ENCODE measurements around the gene SYNE4. TPM values are rescaled to one million over a fixed set of nuclear protein-coding genes. Genes with fewer than 3 reads are reported as not detected.

Gene SYNE4
- total and polyA plus RNA-seq, 2 donors (not counting 3 experiments of a cell fraction or from before 2014, with no cell fraction given): 0.46 to 0.62 TPM

DNA sequence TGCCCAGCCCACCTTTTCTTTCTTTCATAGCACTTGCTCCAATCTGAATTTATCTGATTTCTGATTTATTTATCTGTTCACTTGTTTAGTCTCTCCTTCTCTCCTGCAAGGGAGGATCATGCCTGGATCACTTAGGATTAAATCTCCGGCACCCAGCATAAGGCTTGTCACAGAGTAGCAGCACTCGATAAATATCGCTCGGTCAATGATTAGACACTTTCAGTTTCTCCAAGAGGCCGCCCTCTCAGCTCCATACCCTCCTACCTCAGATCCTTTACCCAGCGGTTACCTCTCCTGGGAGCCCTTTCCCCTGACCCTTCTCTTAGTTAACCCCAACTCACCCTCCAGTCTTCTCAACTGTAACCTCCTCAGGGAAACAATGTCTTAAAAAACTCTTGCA lies 22.7 kb upstream of the SYNE4 start:
- intact Hi-C loops (cut with micrococcal nuclease): no loop called here
- Histone ChIP-seq H3K4me1 (ENCODE audit: control insufficient read depth, extremely low read depth, insufficient read depth, low read length) (peaks cover 6% of the 10 kb centered on the region), H3K79me2 (ENCODE audit: control insufficient read depth, insufficient read depth, low read length) (no peaks in the 10 kb centered on the region), H4K20me1 (replicated peaks; ENCODE audit: control insufficient read depth, extremely low read depth, insufficient read depth, low read length) (no peaks in the 10 kb centered on the region), H3K9ac (replicated peaks; ENCODE audit: extremely low read depth, insufficient read depth, low read length) (no peak overlapping the region), H3K9me1 (replicated peaks; ENCODE audit: control insufficient read depth, extremely low read depth, insufficient read depth, low read length) (no peaks in the 10 kb centered on the region), H3K4me3 (replicated peaks in 1 of 3; ENCODE audit: insufficient read depth in 1 of 3, low read depth in 1 of 3, low read length in 3 of 3) (no peak overlapping the region), H3K9me3 (replicated peaks; ENCODE audit: control insufficient read depth, insufficient read depth, low read length) (no peaks in the 10 kb centered on the region), H2AFZ (ENCODE audit: low read depth, low read length) (no peak overlapping the region), H3K27me3 (ENCODE audit: control insufficient read depth in 2 of 2, insufficient read depth in 2 of 2, low read length in 2 of 2) (no peaks in the 10 kb centered on the region), H3K4me2 (ENCODE audit: insufficient read depth, low read length) (no peak overlapping the region), H3K27ac (ENCODE audit: insufficient read depth, low read depth, low read length) (no peak overlapping the region), H3K36me3 (ENCODE audit: control insufficient read depth in 2 of 2, extremely low read depth in 1 of 2, insufficient read depth in 2 of 2, low read length in 2 of 2) (peaks cover 0 to 2% of the 10 kb centered on the region in 2 experiments)
- no TSS peak for BruUV-seq (replicated peaks)
- ChIA-PET POLR2A (no interaction called here), CTCF (interaction anchor here (1.1 to 1.3 kb wide), 2 partner anchors 17 kb away, joined by 3 to 5 read pairs; partner anchors contain the start of gene ALKBH6)
- no peak for DNase-seq (ENCODE audit: low read depth, low spot score)
- FAIRE-seq: no peak
- TF ChIP-seq, protein P1, sequence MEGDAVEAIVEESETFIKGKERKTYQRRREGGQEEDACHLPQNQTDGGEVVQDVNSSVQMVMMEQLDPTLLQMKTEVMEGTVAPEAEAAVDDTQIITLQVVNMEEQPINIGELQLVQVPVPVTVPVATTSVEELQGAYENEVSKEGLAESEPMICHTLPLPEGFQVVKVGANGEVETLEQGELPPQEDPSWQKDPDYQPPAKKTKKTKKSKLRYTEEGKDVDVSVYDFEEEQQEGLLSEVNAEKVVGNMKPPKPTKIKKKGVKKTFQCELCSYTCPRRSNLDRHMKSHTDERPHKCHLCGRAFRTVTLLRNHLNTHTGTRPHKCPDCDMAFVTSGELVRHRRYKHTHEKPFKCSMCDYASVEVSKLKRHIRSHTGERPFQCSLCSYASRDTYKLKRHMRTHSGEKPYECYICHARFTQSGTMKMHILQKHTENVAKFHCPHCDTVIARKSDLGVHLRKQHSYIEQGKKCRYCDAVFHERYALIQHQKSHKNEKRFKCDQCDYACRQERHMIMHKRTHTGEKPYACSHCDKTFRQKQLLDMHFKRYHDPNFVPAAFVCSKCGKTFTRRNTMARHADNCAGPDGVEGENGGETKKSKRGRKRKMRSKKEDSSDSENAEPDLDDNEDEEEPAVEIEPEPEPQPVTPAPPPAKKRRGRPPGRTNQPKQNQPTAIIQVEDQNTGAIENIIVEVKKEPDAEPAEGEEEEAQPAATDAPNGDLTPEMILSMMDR (IDR thresholded peaks at IDR 0.05; ENCODE audit: extremely low read depth in 1 of 2, insufficient read depth in 1 of 2, low read depth in 1 of 2, low read length in 2 of 2): no peak
- TF ChIP-seq, protein P2, sequence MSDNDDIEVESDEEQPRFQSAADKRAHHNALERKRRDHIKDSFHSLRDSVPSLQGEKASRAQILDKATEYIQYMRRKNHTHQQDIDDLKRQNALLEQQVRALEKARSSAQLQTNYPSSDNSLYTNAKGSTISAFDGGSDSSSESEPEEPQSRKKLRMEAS (IDR thresholded peaks at IDR 0.05; ENCODE audit: insufficient read depth, insufficient read length): no peak
- TF ChIP-seq POLR2AphosphoS5 (IDR thresholded peaks at IDR 0.05; ENCODE audit: insufficient read depth, low read depth, low read length) (no peak), FOS (IDR thresholded peaks at IDR 0.05; ENCODE audit: borderline replicate concordance, insufficient read depth, low read length) (no peak)
- dilution Hi-C loops (cut with MboI; ENCODE audit: extremely low pct_ligation_motif_present, low sequenced_read_pairs): no loop called here

Measured in endothelial cell of umbilical vein (primary cell).